M059J (cell line): ENCODE measurements around the gene TFR2. TPM values are rescaled to one million over a fixed set of nuclear protein-coding genes. Genes with fewer than 3 reads are reported as not detected.
A peak's percentile ranks its signal among the peaks of the same experiment; 100 is the strongest.

ENCODE experiments used
- DNase-seq: peaks from one replicate; pipeline ENCODE4 v3.0.0-alpha.2; 2012; ENCODE audit warnings: low read depth
- total RNA-seq: library from RNA; depleted of rRNA; stranded (reverse); fragments of >200 nt; shearing (Covaris generic); gene quantifications from 2 replicates; pipeline ENCODE4 v1.2.3, GENCODE V29; 2014; rRNA removed

TFR2 gene
- 1.6 and 1.8 TPM in 2 replicates for total RNA-seq

DNA sequence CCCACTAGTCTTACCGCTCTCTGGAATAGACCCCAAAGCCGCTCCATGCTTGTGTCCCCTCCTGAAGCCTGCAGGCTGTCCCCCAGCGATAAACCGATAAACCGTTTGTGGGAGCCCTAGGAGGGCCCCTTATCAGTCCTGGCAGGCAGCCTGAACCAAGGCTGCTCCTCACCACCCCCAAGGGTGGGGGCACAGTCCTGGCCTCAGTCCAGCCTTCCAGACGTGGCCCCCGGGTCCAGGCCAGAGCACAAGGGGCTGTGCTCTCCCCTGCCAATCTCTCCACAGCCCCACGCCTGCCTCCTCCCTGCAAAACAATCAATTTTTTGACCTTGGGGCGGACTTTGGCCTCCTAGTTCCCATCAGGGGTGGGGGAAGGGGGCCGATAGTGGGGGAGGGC lies at the start of gene TFR2:
TFR2 (minus strand) TSS at position 90 of the 397 bp plus-strand sequence; CDS start at position 47, 43 bp downstream.
- DNase-seq: no peak

DNA sequence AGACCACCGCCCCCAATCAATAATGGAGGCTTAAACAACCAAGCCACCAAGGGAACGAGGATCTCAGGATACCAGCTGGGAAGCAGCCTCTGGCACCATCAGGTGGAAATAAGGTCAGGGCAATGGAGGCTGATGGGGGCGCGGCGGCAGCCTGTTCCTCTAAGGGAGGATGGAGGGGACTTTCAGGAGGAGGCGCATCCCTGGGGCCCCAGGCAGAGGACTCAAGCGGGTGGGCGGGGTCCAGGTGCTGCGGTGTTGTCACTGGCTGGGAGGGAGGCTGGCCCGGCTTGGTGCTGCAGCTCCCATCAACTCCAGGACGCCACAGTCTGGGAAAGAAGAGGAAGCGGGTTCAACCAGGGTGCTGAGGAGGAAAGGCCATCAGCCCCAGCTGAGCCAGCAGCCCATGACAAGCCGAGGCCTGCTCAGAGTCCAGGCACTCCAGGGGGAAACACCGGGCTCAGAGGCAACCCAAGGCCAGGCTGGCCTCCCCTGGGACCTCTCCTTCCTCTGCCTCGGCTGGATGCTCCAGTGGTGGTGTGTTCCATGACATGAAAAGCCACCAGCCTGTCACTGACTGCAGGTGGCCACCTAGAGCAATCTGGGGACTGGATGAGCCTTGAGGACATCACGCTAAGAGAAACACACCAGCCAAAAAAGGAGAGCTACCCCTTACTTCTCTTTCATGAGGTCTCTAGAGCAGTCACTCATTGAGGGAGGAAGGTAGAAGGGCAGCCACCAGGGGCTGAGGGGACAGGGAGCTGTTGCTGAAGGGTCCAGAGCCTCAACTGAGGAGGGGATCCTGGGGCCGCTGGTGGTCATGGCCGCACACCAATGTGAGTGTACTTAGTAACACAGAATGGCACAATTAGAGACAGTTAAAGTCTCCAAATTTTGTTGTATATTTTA lies 48.1 kb upstream of the TFR2 start:
- no peak for DNase-seq

DNA sequence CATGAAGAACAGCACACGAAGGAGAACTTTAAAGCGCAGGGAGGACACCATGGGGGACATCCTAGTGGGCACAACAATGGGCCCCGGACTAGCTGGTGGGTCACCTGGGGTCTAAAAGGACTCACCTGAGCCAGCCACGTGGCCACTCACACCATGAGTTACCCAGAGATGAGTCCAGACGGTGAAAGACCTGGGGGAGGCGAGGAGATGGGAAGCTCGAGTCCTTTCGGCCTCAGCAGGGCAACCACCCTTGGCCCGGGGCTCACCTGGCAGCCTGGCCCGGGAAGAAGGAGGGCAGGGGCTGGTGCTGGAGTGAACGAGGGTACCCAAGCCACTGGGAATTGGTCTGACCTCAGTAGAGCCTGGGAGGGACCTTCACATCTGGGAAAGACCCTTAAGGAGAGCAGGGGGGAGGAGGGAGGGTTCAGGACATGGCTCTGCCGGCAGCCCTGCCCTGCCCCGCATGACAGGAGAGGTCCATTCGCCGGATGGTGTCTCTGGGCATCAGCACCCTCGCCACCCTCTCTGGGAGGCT lies 47.0 kb upstream of the TFR2 start:
- DNase-seq: no peak

DNA sequence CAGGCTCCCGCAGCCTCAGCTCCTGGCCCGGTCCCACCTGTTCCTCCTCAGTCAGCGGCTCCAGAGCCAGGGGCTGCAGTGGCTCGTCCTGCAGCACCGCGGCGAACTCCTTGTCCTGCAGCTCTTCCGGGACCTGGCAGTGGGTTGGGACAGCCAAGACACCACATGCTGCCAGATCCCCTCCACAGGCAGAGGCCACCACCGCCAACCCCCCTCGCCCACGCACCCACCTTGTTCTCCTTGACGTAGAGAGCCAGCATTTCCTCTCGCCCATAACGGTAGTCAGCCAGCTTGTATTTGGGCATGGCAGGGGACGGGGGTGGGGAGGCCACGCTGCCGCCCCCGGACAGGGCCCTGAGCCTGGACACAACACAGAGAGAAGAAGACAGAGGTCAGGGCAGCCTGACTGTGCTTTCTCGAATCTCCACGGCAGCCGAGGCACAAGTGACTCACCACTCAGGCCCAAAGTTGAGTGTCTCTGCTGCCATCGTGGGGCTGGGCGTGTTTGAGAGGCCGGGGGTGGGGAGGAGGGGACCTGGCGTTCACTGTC lies 46.5 kb upstream of the TFR2 start:
- no peak for DNase-seq

DNA sequence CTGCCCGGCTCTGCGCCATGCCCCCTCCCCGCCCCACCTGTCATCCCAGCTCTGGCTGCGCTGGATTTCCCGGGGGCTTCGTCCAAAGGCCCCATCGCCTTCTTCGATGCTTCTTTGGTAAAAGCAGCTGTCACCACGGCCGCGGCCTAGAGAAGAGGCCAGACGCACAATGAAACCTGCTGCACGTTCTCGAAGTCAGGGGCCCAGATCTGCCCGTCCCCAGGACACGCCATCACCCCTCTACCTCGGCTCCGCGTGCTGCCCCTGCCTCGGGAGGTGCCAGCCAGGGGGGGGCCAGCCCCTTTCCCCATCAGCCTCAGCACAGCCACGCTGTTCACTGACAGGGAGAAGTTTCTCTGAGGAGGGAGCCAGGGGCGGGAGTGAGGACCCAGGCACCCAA lies 45.9 kb upstream of the TFR2 start:
- DNase-seq: no peak

DNA sequence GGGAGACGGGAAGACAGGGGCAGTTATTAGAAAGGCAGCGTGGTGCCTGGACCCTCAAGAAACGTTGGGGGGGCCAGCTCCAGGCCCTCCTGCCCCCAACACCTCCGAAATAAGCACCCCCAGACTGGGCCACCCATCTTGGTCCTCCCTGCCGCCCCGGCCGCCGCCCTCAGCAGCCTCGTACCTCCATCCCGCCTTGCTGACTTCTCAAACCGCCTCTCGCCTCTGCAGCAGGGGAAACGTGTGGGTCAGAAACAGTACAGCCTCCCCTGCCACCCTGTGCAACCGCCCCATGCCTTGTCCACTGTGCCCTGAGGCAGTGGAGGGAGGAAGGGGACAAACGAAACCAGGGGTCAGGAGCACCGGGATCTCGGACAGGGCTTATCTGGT lies 45.5 kb upstream of the TFR2 start:
- DNase-seq: no peak

DNA sequence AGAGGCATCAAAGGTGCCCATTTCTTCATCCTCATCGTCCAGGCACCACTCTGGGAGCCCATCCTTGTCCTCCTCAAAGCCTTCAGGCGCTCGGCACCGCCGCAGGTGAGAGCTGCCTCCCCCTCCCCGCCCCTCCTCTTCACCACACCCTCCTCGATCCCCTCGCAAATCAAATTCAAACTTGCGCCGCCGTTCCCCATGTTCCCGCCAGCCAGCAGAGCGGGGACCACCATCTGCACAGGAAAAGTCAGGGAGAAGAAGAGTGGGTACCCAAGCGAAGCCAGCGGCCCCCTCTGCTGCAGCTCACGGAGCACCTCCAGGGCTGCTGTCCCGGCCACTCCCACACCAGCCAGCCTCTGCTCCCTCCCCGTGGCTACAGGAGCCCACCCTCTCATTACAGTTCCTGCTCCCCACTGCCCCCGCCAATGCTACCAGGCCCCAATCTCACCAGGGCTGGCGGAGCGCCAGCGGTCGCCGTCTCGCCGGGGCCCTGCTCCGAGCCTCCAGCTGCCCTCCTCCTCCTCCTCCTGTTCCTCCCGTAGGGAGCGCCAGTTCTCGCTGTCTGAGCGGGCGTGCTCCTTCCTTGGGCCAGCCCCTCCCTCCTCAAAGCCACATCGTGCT lies 45.0 kb upstream of the TFR2 start:
- no peak for DNase-seq

DNA sequence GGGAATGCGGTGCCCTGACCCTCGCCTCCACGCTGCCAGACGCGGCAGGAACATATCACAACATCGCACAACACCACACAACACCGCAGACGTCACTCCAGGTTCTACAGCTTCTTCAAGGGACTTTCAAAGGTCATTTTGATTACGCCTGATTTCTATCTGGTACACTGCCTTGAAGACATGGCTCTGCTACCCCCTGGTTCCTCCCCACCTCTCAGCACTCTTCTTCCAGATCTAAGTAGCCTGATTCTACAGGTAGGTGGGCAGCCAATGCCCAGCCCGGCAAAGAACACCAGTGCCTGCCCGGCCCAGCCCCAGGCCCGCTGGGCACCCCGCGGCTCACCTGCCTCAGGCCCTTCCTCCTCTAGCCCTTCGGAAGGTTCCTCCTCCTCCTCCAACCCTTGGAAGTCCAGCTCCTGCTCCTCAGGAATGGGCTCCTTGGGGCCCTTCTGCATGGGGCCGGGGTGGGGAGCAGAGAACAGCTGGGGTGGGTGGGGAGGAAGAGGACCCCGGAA lies 44.3 kb upstream of the TFR2 start:
- DNase-seq: no peak

DNA sequence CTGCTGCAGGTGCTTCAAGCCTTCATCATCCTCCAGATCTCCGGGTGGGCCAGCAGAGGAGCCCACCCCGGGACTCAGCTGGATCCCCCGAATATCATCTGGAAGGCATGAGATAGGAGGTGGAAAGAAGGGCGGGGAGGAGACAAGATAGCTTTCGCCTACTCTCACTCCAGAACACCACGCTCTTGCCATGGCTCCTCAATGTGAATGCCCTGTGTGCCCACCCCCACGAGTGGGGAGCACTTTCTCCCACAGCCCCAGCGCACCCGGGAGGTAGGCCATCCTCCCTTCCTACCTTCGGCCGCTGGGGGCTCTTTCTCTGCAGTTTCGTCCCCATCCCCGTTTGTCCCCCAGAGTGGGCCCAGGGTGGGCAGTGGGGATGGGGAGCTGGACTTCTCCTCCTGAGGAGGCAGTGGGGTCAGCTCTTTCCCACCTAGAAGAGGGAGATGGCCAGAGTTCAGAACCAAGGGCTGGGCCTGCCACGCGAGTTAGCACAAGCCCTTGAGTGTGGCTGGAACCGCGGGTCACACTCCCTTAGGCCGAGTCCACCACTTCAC lies 43.8 kb upstream of the TFR2 start:
- DNase-seq: no peak

DNA sequence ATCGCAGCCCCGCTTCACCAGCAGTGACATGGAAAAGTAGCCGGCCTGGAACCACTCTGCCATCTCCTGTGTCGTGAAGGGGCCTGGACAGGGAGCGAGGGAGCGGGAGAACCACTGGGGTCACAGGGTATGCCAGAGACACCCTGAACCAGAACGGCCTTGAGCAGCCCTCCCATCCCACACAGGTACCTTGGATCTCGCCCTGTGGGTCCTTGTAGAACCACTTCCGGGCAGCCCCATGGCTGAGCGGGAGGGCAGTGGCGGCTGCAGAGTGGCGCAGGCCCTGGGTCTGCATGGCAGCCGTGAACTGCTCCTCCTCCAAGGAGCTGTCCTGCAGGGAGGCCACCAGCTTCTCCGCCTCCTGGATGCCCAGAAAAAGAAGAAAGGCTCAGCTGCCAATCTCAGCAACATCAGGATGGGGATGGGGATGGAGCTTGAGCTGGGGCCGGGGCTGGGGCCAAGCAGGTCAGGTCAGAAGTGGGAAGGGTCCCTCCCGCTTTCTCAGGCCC lies 43.2 kb upstream of the TFR2 start:
- DNase-seq: no peak

DNA sequence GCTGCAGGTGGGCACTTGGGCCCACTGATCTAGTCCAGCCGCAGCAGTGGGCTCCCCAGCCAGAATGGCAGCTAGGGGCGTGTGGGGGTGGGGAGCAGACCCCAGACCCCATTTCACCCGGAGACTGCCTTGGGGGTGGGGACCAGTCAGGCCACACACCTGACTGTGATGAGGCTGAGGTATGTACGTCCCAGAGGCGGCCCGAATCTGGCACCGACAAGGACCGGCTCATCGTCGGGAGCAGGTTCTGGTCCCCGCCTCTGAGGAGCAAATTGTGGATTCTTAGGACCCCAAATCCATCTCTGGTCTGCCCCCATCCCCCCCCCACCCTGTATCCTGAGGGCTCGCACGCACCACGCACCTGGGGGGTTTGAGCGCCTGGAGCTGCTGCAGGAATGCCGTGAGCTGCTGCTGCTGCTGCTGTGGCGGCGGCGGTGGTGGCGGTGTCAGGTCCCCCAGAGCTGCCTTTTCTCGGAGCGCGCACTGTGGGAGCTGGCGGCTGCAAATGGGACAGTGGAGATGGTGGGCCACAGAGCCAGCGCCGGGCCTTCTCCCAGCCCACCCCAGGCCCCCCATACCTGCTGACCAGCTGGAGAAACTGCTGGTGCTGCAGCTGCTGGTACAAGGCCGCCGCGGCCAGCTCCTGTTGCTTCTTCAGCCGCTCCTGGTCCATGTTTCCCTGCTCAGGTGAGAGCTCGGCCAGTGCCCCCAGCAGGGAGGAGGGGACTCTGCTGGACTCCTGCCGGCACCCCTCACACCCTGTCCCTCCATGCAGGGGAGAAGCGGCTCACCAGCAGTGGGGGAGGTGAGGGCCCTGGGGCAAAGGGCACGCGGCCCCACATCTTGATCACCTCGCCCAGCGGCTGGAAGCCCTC lies 42.5 kb upstream of the TFR2 start:
- DNase-seq: no peak

DNA sequence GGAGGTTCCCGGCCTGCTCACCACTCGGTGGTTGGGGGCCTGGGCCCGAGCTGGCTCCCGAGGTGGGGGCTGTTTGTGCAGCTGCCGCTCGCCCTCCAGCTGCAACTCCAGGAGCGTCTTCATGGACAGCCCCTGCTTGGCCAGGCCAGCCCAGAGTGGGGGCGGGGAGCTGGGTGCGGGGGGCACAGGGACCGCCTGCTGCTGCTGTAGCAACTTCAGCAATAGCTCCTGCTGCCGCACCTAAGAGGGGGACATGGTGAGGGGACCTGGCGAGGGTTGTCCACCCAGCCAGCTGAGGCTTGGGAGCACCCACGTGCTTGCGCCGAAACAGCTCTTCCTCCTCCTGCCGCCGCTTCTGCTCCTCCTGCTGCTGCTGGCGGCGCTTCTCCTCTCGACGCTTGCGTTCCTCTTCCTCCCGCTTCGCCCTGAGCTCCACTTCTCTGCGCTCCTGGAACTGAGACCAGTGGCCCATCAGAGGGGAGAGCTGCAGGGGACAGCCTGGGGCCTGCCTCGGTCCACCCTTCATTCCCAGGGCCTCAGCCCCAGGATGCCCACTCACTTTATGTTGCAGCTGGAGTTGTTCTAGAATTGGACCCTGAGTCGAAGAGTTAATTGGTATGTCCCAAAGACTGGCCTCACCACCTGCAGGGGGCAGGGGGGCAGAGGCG lies 41.8 kb upstream of the TFR2 start:
- no peak for DNase-seq

DNA sequence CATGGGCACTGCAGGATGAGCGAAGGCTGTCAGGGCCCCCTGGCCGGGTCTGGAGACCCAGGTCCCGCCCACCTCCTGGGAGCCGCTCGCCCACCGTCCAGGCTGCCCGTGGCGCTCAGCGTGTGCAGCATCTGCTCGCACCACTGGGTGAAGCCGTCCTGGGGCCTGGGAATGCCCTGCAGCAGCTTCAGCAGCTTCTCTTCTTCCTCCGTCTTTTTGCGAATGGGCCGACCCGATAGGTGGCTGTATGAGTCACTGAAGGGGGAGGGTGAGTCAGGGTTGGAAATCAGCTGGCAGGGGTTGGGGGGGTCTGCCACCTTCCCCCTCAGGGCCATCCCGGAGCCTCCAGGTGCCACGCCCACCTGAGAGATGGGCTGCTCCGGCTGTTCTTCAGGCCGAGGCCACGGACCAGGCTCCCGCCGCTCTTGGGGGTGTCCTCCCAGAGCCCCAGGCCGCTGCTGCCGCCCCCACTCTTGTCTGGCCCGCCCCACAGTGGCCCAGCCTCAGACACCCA lies 40.9 kb upstream of the TFR2 start:
- peak; percentile 72 for DNase-seq

DNA sequence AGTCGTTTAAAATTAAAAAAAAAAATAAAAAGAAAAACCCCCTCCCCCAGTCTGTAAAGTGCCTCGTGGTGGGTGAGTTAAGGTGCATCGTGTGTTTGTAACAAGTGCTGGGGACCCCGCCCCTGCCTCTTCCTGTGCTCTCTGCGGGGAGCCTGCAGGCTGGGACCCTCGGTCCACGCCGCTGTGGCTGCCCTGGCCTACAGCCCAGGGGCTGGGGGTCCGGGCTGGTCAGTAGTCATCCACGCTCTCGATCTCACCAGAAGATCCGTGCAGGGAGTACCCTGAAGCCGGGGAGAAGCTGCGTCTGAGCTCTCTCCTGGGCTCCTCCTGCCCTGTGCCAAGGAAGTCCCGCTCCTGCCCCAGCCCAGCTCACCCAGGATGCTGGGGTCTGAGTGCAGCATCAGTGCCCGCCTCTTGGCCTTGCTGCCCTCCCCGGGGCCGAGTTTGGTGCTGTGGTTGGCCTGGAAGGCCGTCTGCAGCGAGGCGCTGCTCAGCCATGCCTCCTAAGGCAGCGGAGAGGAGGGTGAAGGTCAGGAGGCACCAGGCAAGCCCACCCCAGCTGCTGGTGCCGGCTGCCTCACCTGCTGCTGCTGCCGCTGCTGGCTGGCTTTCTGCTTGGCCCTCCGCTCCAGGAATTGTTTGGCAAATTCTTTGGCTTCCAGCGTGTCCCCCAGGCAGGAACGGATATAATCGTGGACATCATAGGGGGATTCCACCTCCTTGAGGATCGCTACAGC lies 40.3 kb upstream of the TFR2 start:
- DNase-seq: no peak

DNA sequence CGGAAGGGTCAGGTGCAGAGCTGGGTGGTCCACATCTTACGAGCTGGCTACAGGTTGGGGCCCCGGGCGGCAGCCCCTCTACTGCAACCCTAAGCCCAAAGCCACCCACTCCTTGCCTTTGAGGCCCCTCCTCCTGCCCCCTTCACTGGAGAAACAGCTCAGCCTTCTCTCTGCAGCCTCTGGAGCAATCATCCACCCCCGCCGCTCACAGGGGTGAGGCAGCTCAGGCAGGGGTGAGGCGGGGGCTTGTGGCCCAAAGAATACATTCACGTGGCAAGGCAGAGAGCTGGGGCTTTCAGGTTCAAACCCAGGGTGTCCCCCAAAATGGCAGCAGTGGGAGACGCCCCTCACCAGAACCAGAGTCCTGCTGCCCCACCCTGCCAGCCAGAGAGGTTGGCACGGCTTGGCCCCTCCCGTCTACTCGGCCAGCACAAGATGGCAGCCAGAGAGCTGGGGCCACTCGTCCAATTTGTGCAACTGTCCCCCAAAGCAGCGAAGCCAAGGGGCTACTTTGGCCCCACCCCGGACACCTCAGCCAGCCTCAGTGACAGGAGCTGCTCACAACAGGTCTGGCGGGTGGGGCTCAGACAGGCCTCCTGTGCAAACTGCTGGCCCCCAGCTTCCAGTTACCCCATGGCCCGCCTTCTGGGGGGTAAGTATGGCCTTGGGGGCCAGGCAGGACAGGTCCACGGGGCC lies 39.4 kb upstream of the TFR2 start:
- no peak for DNase-seq

DNA sequence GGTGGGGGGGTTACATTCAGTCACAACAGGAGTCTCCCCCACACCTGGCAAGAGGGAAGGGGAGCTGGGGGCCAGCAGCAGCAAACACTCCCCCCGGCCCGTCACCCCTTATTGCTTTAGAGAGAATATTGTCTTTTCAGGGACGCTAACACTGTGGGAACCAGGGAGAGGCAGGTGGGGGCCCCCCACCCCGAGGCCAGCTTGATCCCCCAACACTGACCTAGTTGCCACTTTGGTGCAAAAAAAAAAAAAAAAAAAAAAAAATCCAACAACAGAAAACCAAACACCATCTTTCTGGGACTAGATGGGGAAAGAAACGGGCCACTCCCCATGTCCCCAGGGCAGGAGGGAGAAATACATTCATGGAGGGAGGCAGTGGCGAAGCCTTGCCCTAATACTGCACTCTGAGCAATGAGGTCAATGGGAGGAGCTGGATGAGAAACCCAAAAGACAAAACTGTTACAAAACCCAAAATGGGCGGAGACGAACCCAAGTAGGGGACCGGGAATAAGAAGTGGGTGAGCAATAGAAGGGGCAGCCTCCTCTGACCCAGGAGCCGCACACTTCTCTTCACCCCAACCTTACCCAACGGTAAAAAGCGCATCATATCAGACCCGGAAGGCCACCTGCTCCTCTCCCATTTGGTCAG lies 38.7 kb upstream of the TFR2 start:
- peak; percentile 53 for DNase-seq

DNA sequence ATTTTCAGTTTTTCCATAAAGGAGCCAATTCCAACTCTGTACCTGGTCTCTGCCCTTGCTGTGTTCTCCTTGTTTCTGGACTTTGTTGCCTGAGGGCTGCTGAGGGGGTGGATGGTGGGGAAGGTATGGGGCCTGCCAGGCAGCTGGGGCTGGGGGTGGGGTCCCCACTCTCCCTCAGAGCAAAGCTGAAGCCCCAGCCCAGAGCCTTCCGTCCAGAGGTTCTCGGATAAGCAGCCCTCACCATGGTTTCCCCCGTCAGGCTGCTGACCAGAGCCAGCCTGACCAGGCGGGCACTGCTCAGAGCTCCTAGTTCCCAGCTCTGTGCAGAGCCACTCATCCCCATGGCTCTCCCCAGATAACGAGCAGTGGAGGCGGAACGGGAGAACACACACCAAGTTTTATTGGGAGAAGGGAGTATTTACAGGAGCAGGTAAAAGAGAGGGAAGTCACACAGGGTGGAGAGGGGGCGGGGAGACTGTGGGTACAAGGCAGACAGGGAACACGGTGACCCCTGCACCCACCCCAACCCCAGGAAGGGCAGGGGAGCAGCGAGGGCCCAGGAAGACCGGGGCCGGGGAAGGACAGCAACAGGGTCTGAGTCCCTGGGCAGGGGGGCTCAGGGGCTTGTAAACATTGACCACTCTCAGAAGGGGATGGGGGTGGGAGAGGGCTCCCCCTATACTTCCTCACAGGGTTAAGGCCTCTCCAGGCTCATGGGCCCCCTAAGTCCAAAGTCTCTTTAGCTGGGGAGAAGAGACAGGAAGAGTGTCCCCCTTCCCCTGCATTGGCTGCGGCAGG lies 38.0 kb upstream of the TFR2 start:
- DNase-seq: no peak
